Myocyte (in vitro differentiated cells): ENCODE results near the gene SCFD1. TPM values are rescaled to one million over a fixed set of nuclear protein-coding genes. Genes with fewer than 3 reads are reported as not detected.
"Not testable (repeated sequence)": the region's sequence is repeated elsewhere in the genome, so short reads cannot be mapped to it uniquely, and the experiment has no call there.

Source experiments
- DNase-seq: peaks from one replicate; pipeline ENCODE4 v3.0.0-alpha.2; 2012; ENCODE audit warnings: low read depth
- total RNA-seq: library from RNA; depleted of rRNA; stranded (reverse); fragments of >200 nt; gene quantifications from 2 replicates; pipeline ENCODE4 v1.2.3, GENCODE V29; 2014

SCFD1 gene
- total RNA-seq, 1 donor from 2014 or later, result 75.3 TPM

DNA sequence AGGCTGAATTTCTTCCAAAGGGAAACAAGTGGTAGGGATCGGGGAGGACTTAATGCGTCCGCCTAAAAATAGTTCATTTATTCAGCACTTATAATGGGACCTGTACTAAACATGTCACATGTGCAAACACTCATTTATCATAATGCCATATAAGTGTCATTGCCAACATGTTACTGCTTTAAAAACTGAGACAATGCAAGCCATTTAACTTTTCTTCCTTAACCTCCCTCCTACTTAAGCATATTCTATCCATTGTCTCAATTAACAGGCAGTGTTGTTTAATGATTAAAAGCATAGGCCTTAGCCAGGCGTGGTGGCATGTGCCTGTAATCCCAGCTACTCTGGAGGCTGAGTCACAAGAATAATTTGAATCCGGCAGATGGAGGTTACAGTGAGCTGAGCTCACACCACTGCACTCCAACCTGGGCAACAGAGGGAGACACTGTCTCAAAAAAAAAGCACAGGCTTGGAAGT is 13.5 kb upstream of the SCFD1 start:
- DNase-seq, result peak; percentile 65

DNA sequence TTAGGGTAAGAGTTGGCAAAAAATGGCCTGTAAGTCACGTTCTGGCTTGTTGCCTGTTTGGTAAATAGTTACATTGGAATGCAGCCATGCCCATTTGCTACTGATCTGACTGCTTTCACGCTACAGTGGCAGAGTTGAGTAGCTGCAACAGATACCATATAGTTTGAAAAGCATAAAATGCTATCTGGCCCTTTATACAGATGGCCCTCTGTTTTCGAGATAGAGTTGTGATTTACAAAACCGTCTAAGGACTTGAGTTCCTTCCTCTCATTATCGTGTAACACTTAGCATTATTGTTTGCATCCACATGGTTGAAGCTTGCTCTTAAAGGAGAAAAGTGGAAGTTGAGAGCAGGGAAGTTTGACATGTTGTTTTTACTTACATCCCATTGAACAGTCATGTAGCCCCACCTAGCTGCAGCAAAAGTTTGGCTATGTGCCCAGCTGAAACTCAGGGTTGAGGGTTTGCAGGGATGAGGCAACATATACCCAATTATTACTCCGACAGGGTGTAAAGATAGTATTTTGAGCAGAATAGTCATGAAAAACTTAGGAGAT is 11.3 kb upstream of the SCFD1 start:
- DNase-seq, result peak; percentile 64

DNA sequence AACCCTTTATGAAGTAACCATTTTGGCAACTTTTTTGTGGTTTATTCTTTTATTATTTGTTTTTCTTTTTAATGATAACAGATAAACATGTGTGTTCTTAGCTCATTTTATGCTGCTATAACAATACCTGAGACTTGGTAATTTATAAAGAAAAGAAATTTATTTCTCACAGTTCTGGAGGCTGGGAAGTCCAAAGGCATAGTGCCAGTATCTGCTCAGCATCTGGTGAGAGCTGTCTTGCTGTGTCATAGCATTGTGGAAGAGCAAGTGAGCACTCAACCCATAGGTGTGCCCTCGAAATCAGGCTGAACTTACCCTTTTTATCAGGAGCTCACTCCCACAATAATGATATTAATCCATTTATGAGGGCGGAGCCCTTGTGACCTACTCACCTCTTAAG is 8.0 kb upstream of the SCFD1 start:
- no peak for DNase-seq

DNA sequence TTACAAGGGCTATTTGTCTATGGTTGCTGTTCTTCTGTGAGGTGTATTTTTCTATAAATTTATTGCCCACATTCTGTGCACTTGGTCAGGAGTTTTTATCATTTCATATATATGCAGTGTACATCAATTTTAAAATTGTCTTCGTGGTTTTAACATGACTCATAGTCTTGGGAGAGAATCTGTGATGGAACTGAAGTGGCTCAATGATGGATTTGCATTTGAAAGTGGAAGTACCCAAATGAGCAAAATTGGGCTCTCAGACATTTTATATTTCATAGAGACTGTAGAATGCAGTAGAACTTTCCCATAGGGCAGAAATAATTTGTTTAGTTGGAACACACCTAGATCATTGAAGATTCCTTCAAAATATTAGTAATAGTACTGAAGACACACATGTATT is 1.9 kb upstream of the SCFD1 start:
- DNase-seq, result no peak

DNA sequence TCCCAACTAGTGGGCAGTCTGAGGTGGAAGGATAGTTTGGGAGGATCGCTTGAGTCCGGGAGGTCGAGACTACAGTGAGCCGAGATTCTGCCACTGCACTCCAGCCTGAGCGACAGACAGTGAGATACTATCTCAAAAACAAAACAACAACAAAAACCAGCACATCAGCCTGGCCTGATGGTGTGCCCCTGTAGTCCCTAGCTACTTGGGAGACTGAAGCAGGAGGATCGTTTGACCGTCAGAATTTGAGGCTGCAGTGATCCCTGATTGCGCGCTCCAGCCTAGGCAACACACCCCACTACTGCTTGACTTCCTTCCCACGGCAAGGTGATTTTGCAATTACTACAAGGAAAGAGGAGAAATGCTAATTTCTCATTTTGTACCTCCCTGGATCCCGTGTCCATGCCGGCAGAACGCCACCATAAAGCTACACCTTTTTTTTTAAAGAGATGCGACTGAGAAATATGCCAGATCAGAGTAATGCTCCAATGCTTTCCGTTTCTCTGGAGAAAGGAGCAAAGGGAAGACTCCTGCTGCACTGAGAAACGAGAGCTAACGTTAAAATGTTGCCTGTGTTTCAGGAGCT is 672 bp upstream of the SCFD1 start:
- DNase-seq, result peak; percentile 10

DNA sequence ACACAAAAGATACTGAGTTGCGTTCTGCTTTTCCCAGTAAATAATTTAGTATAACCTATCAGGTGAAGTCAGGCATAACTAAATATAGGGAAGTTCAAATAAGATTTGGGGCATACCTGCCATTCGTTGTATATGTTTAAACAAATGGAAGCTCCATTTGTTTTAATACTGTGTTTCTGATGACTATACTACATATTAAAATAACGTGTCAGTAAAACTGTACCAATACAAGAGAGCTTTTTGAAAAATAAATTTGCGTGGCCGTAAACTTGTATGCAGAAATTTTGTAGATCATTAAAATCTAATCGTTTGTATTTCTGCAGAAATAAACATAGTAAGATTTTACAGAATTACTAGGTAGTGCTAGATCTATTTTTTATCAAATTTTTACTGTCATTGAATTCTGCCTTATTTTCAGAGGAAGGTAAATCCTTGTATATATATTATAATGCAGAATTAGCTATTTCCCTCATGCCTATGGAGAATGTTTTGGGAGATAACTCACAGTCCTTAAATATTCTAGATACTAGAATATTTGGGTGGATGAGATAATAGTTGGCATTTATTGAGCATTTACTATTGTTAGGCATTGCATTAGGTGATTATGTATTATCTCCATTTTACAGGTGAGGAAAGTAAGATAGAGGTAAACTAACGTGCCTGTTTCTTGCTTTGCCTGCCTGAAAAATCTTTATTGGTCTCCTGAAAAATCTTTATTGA is 1.5 kb downstream of the SCFD1 start:
- DNase-seq, result no peak

DNA sequence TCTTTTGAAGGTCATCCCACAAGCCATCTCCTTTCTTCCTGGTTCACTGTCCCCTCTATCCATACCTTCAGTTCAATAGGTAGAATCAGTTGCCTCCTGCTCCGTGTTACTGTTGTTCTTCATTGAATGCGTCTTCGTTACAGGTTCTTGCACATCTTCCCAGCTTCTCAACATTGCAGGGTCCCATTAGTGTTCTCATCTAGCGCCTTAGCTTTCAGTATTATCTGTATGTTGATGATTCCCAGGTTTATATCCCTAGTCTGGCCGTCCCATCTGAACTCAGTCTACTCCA is 2.0 kb downstream of the SCFD1 start:
- no peak for DNase-seq

DNA sequence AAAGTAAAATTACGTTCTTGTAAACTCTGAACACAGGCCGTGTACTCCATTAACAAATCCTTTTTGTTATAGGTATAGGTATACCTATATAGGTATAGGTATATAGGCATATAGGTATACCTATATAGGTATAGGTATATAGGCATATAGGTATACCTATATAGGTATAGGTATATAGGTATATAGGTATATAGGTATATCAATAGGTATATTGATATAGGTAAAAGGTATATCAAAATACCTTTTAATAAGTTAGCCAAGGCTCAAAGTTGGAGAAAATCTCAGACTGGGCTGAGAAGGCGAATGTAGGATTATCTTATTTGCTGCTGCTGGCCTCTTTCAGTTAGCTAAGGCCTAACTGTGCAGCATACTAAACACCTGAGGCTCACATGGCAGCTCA is 3.4 kb downstream of the SCFD1 start:
- no peak for DNase-seq

DNA sequence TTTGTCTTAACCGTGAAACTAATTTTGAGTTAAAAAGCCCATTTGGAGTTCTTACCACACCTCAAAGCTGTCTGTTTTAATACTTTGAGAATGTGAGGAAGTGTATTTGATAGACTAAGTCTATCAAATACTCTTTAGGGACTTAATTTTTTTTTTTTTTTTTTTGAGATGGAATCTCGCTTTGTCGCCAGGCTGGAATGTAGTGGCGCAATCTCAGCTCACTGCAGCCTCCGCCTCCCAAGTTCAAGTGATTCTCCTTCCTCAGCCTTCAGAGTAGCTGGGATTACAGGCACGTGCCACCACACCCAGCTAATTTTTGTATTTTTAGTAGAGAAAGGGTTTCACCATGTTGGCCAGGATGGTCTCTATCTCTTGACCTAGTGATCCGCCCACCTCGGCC is 7.3 kb downstream of the SCFD1 start:
- not testable (repeated sequence) for DNase-seq

DNA sequence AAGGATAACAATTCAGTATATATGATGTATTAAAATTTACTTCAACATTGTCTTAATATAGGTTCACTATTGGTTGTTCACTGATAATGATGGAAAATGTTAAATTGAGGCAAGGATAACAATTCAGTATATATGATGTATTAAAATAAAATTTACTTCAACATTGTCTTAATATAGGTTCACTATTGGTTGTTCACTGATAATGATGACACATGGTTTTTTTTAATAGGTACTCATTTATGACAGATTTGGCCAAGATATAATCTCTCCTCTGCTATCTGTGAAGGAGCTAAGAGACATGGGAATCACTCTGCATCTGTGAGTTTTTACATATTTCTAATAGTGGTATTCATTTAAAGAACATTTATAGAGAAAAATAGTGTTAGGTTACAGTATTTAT is 8.1 kb downstream of the SCFD1 start:
- no peak for DNase-seq

DNA sequence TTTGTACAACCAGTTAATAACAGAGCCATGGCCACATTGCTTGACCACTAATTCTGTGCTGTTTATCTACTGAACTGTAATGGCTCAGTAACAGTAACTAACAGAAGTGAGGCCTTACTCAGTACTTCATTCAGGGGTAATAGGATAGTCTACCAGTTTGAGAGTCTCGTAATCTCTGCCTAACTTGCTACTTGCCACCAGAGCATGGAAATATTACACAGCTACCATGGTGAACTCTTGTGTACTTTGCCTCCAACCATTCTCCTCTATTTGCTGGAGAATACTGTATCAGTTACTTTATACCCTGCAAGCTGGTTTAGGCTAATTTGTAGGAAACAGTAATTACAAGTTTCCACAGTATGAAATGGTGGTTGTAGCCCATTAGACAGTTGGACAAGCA is 10.6 kb downstream of the SCFD1 start:
- DNase-seq, result no peak

DNA sequence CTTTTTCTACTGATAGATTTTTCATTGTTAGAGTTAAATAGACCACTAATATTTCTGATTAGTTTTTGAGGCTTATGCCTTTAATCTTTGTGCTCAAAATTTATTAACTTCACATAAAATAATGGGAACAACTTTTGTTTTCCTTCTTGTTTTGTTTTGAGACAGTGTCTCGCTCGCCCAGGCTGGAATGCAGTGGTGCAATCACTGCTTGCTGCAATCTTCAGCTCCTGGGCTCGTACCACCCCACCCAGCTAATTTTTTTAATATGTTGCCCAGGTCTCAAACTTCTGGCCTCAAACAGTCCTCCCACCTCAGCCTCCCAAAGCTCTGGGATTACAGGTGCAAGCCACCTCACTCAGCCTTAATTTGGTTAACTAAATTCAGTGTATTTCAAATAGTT is 16.8 kb downstream of the SCFD1 start:
- DNase-seq, result no peak

DNA sequence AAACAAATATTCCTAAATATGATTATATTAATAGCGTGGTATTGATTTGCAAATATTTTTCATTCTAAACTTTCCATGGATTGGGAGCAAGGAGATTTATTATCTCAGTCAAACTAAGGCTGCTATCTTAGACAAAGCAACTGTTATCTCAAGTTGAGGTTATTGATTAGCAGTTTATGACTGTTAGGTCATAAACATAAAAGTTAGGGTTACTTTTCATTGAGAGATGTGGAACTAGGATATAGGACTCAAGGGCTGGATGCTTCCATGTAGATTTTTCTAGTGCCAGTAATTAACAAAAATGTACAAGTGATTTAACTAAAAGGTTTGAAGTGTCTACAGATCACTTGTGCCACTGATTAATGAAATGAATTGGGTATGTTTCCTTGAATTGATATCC is 19.1 kb downstream of the SCFD1 start:
- no peak for DNase-seq

DNA sequence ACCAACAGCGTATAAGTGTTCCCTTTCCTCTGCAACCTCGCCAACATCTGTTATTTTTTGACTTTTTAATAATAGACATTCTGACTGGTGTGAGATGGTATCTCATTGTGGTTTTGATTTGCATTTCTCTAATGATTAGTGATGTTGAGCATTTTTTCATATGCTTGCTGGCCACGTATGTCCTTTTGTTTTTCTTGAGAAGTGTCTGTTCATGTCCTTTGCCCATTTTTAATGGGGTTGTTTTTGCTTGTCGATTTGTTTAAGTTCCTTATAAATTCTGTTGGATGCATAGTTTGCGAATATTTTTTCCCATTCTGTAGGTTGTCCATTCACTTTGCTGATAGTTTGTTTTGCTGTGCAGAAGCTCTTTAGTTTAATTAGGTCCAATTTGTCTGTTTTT is 22.3 kb downstream of the SCFD1 start:
- DNase-seq, result not testable (repeated sequence)

DNA sequence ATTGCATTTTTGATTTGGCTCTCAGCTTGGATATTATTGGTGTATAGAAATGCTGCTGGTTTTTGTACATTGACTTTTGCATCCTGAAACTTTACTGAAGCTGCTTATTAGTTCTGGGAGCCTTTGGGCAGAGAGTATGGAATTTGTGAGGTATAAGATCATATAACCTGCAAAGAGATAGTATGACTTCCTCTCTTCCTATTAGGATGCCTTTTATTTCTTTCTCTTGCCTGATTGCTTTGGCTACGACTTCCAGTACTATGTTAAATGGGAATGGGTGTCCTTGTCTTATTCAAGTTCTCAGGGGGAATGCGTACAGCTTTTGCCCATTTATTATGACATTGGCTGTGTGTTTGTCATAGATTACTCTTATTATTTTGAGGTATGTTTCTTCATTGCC is 23.5 kb downstream of the SCFD1 start:
- no peak for DNase-seq

DNA sequence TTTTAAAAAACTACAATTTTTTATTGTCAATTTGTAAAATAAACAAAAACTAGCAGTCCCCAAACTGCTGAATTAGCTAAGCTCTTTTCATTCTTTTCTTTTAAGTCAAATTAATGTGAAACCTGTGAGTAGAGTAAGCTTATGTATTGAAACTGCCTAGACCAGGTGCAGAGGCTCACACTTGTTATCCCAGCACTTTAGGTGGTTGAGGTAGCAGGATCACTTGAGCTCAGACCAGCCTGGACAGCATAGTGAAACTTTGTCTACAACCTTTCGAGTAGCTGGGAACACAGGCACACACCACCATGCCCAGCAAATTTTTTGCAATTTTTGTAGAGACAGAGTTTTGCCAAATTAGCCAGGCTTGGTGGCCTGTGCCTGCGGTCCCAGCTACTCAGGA is 26.4 kb downstream of the SCFD1 start:
- no peak for DNase-seq

DNA sequence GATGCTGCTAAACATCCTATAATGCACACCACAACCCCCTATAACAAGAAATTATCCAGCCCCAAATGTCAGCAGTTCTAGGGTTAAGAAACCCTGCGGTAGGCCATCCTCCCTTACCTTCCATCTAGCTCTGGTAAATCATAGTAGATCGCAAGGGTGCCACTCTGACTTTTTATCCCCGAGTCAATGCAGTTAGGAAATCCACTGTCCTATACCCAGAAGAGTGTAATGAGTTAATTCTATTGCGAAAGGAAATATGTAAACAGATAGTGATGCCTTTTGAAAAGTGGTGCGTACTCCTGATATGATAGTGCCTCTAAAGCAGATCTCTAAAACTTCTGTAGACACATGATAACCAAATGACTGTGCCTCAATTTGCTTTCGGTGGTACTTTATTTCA is 29.8 kb downstream of the SCFD1 start:
- DNase-seq, result no peak

DNA sequence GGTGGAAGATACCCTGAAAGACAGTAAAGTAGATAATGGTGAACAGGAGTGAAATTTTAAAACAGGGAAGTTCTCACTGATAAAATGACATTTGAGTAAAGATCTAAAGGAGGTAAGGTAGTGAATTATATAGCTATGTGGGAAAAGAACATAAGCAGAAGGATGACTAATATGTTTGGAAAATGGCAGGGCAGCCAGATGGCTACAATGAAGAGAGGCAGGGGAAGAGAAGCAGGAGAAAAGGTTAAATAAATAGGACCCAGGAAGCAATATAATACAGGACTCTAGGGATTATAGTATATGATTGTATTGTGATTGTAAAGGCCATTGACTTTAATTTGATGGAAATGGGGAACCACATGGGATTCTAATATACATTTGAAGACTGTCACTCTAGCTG is 33.0 kb downstream of the SCFD1 start:
- DNase-seq, result no peak

DNA sequence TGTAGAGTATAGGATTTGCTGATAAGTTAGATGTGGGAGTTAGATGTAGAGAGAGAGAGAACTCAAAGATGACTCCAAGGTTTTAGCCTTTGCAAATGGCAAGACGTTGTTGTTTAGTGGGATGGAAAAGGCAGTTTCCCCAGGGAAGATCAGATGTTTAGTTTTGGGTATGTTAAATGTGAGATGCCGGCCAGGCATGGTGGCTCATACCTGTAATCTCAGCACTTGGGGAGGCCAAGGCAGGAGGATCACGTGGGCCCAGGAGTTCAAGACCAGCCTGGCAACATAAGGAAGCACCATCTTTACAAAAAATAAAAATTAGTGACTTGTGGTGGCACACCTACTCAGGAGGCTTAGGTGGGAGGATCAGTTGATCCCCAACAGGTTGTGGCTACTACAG is 33.5 kb downstream of the SCFD1 start:
- no peak for DNase-seq

DNA sequence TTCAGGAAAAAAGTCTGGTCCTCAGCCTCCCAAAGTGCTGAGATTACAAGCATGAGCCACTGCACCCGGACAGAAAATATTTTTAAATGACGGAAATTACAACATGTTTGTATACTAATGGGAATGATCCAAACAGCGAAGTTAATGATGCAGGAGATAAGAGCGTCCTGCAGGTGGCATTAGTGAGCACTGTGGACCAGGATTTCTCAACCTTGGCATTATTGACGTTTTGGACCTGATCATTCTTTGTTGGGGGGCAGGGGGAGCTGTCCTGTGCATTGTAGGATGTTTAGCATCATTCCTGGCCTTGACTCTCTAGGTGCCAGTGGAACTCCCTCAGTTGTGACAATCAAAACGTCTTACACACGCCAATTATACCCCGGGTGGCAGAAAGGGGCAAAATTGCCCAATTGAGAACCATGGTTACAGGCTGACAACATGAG is 34.1 kb downstream of the SCFD1 start:
- DNase-seq, result peak; percentile 27

DNA sequence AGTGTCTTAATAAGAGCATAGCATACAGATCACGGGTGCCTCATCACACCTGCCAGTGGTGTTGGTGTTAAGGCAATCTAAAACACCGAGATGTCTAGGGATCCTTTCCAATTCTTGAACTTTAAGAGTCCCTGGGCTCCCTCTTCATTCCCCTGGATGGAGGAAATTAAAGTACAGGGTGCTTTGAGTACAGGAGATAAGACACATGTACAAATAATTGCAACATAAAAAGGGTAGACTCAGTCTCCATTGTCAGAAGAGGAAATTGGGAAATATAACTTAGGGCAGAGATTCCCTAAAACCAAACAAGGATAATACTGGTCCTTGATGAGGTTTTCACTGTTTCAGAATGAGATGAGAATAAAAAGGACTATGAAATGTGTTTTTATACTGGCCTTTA is 34.9 kb downstream of the SCFD1 start:
- DNase-seq, result no peak

DNA sequence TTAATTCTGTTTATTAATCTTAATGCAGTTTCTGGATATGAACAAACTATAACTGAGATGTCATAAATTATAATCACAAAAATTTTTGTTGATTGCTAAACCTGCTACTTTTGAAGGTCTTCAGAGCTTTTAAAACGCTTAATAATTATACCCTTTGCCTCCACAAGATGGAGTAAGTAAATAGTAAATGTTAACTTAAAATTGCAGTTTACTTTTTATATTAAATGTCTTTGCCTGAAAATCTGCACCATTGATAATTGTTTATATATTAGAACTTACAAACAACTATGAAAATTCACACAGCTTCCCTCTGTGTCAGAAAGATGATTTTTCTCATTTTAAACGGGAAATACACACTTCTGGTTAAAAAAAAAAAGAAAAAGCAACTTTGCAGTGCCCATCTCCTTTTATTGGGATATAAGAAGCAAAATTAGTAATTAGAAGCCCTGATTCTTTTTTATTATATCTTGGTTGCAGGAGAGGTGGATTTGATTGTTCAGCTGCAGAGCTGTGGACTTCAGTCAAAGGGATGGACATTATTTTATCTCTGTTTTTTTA is 35.6 kb downstream of the SCFD1 start:
- no peak for DNase-seq

DNA sequence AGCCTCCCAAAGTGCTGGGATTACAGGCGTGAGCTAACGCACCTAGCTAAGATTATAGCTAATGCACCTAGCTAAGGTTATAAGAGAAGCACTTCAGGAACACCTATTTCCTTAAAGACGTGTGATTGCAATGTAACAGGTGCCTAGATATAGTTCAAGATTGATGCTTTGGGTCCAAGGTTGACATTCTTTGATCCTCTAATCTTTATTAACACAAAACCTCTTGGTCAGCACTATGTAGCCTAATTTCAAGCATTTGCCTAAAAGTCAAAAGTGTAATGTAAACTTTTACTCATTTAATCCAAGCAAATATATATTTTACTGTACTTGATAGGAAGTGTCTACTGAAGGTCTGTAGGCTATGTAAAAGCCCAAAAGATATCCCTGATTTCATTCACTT is 36.5 kb downstream of the SCFD1 start:
- DNase-seq, result no peak
